Caco-2 (cell line): ENCODE results near the gene CTXN3. TPM values are rescaled to one million over a fixed set of nuclear protein-coding genes. Genes with fewer than 3 reads are reported as not detected.

Source experiments
- BruUV-seq: library from RNA; stranded (reverse); fragments of 400-500 nt; replicated peaks from 2 replicates; lab custom pipeline; 2021; lab: Mats Ljungman, UMichigan
- CTCF ChIA-PET: fragments of 300-600 bp; sonication (Branson Sonifier 250); formaldehyde crosslinking; loops from one replicate; lab custom pipeline; 2022; ENCODE audit warnings: antibody characterized with exemption; lab: Charles Lee
- POLR2A ChIA-PET: fragments of 300-600 bp; sonication (Branson Sonifier 250); formaldehyde crosslinking; loops from one replicate; lab custom pipeline; 2022; ENCODE audit warnings: antibody characterized with exemption; lab: Charles Lee
- DNase-seq, 2 experiments: peaks; one replicate each; pipeline versions ENCODE4 v3.0.0 to v3.0.0-alpha.2; 2020 to 2022
- H3K27me3 ChIP-seq: replicated peaks from 2 replicates; pipeline ENCODE4 v1.6.0; 2011; ENCODE audit warnings: low read length; ENCODE audit not compliant: control insufficient read depth, insufficient read depth
- H3K36me3 ChIP-seq: 2 replicates; pipeline ENCODE4 v1.5.1; 2011; ENCODE audit warnings: low read length; ENCODE audit not compliant: control insufficient read depth, insufficient read depth
- H3K4me1 ChIP-seq: fragments of 250-450 bp; sonication (Bioruptor Pico); 2 replicates; pipeline ENCODE4 v1.5.1; 2020; ENCODE audit warnings: mild to moderate bottlenecking
- H3K4me3 ChIP-seq: 2 replicates; pipeline ENCODE4 v1.5.1; 2011; ENCODE audit warnings: low read depth, mild to moderate bottlenecking, control low read depth, low read length
- H3K9me3 ChIP-seq: fragments of 250-450 bp; sonication (Bioruptor Pico); 2 replicates; pipeline ENCODE4 v1.5.1; 2020; ENCODE audit warnings: mild to moderate bottlenecking, moderate library complexity
- H3K27ac Mint-ChIP-seq: one replicate; pipeline ENCODE4 v1.8.0; 2022; ENCODE audit warnings: mixed read lengths; ENCODE audit not compliant: unreplicated experiment
- H3K27me3 Mint-ChIP-seq: one replicate; pipeline ENCODE4 v1.8.0; 2022; ENCODE audit warnings: mixed read lengths; ENCODE audit not compliant: insufficient read depth, unreplicated experiment
- H3K36me3 Mint-ChIP-seq: one replicate; pipeline ENCODE4 v1.8.0; 2022; ENCODE audit warnings: mild to moderate bottlenecking, mixed read lengths; ENCODE audit not compliant: insufficient read depth, unreplicated experiment
- H3K4me1 Mint-ChIP-seq: one replicate; pipeline ENCODE4 v1.8.0; 2022; ENCODE audit warnings: low read depth, mixed read lengths; ENCODE audit not compliant: unreplicated experiment
- H3K4me3 Mint-ChIP-seq: one replicate; pipeline ENCODE4 v1.8.0; 2022; ENCODE audit warnings: mild to moderate bottlenecking, moderate library complexity, mixed read lengths; ENCODE audit not compliant: unreplicated experiment
- H3K9me3 Mint-ChIP-seq: one replicate; pipeline ENCODE4 v1.8.0; 2022; ENCODE audit warnings: mixed read lengths; ENCODE audit not compliant: unreplicated experiment
- intact Hi-C: fragments of 100-400 bp; cut with micrococcal nuclease; formaldehyde crosslinking; loops from one replicate; pipeline ENCODE4 v1.10.0; 2022; ENCODE audit not compliant: unreplicated experiment
- total RNA-seq: library from RNA; stranded (reverse); gene quantifications from 2 replicates; pipeline ENCODE4 v1.2.3, GENCODE V29; 2022
- TF ChIP-seq, protein P1 (sequence below), 2 experiments: fragments of 200-600 bp in 1 of 2; IDR thresholded peaks; 1 replicate in 1 of 2; 2 replicates in 1 of 2; pipeline versions ENCODE4 v1.5.1 to v1.8.0; 2011 to 2022; ENCODE audit warnings: antibody characterized with exemption in 1 of 2, control low read depth in 1 of 2, inconsistent platforms in 1 of 2, low read depth in 1 of 2, low read length in 1 of 2, mild to moderate bottlenecking in 1 of 2, moderate library complexity in 1 of 2; ENCODE audit not compliant: insufficient read depth in 1 of 2, severe bottlenecking in 1 of 2, unreplicated experiment in 1 of 2

Gene CTXN3
- total RNA-seq, 1 experiment from 2014 or later = not detected

DNA sequence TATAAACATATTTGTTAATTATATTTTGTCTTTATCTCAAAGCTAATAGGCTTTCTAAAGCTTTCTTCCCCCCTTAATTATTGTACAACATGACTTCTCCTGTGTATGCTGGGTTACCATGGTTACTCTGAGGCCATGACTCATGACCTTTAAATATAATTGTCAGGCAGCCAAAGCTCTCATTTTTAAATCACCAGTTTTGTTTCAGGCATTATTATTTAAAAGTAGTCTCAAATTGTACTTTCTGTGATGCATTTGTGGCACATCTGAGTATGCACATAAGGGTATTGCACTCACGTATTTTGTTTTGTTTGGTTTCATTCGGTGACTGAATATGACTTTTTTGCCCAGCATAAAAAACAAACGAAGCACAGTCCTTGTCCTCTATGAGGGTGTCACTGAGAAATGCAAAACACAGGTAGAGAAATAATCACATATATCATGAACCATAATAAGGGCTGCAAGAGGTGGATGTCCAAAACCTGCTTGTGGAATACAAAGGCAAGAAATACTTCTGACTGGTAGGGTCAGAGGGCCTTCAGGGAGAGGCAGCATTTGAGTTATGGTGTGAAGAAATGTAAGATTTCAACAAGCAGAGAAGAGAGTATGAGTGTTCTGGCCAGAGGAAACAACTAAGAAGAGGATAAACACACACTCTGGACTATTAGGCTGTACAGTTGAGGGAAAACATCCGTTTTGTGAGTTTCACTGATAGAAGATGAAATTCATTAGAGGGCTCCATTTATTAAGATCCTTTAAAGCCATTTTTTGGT, 56.4 kb downstream of the CTXN3 start:
- H3K9me3 ChIP-seq = no peaks in the 10 kb centered on the region
- TF ChIP-seq, protein P1, sequence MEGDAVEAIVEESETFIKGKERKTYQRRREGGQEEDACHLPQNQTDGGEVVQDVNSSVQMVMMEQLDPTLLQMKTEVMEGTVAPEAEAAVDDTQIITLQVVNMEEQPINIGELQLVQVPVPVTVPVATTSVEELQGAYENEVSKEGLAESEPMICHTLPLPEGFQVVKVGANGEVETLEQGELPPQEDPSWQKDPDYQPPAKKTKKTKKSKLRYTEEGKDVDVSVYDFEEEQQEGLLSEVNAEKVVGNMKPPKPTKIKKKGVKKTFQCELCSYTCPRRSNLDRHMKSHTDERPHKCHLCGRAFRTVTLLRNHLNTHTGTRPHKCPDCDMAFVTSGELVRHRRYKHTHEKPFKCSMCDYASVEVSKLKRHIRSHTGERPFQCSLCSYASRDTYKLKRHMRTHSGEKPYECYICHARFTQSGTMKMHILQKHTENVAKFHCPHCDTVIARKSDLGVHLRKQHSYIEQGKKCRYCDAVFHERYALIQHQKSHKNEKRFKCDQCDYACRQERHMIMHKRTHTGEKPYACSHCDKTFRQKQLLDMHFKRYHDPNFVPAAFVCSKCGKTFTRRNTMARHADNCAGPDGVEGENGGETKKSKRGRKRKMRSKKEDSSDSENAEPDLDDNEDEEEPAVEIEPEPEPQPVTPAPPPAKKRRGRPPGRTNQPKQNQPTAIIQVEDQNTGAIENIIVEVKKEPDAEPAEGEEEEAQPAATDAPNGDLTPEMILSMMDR (IDR thresholded peaks at IDR 0.05; ENCODE audit: insufficient read depth in 1 of 2, low read depth in 1 of 2, low read length in 1 of 2, severe bottlenecking in 1 of 2, unreplicated experiment in 1 of 2) = no peak
- ChIA-PET POLR2A (no interaction called here), CTCF (no interaction called here)
- H3K36me3 Mint-ChIP-seq = no peaks in the 10 kb centered on the region
- H3K36me3 ChIP-seq = no peaks in the 10 kb centered on the region
- H3K4me1 Mint-ChIP-seq = peaks cover 10% of the 10 kb centered on the region
- intact Hi-C loops = no loop called here
- BruUV-seq = no TSS peak
- H3K27me3 ChIP-seq = no peaks in the 10 kb centered on the region
- H3K4me3 Mint-ChIP-seq = no peak overlapping the region
- H3K27ac Mint-ChIP-seq = no peak overlapping the region
- DNase-seq = no peak
- peaks cover 10% of the 10 kb centered on the region for H3K9me3 Mint-ChIP-seq
- no peak overlapping the region for H3K4me3 ChIP-seq
- no peaks in the 10 kb centered on the region for H3K27me3 Mint-ChIP-seq
- peaks cover 9% of the 10 kb centered on the region for H3K4me1 ChIP-seq

DNA sequence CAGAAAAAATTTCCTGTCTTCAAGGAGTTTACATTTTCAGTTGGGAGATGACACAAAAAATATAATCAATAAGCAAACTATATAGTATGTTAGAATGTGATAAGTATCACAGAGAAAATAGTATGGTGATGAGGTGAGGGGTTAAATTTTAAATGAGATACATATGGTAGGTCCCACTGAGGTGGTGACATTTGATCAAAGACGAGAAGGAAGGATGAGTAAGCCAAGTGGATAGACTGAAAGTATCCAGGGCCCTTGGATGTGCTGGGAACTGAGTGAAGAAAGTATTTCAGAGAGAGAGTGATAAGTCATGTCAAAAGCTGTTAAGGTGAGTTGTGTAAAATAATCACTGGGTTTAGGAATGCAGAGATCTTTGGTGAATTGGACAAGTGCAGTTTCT, 57.8 kb downstream of the CTXN3 start:
- Mint-ChIP-seq H3K36me3 (no peaks in the 10 kb centered on the region), H3K27me3 (no peaks in the 10 kb centered on the region), H3K4me3 (no peak overlapping the region), H3K27ac (no peak overlapping the region), H3K9me3 (no peaks in the 10 kb centered on the region), H3K4me1 (no peaks in the 10 kb centered on the region)
- Histone ChIP-seq H3K4me1 (peaks cover under 1% of the 10 kb centered on the region), H3K9me3 (no peaks in the 10 kb centered on the region), H3K27me3 (no peaks in the 10 kb centered on the region), H3K4me3 (no peak overlapping the region), H3K36me3 (no peaks in the 10 kb centered on the region)
- CTCF ChIA-PET = no interaction called here
- DNase-seq = no peak
- TF ChIP-seq, protein P1 (IDR thresholded peaks at IDR 0.05; ENCODE audit: insufficient read depth in 1 of 2, low read depth in 1 of 2, low read length in 1 of 2, severe bottlenecking in 1 of 2, unreplicated experiment in 1 of 2) = no peak
- no TSS peak for BruUV-seq
- POLR2A ChIA-PET = no interaction called here
- intact Hi-C loops = no loop called here

DNA sequence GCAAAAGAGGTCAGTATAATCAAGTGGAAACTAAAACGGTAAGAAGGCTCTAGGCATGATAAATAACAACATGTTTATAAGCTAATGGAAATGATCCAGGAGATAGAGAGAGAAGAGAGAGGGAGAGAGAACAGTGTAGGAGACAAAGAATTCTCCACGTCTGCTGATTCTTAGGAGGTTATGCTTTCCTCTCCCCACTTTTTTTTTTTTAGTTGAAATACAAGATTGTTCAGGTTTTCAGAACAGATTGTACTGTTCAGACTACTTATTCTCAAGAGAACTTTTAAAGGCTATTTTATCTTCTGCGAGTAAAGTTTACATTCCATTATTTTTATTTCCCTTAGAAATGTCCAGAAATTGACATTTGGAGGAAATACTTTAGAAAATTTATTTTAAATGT, 58.3 kb downstream of the CTXN3 start:
- Histone ChIP-seq H3K36me3 (no peaks in the 10 kb centered on the region), H3K9me3 (no peaks in the 10 kb centered on the region), H3K4me1 (no peaks in the 10 kb centered on the region), H3K4me3 (no peak overlapping the region), H3K27me3 (no peaks in the 10 kb centered on the region)
- Mint-ChIP-seq H3K9me3 (no peaks in the 10 kb centered on the region), H3K4me1 (peaks cover 3% of the 10 kb centered on the region), H3K4me3 (no peak overlapping the region), H3K27me3 (no peaks in the 10 kb centered on the region), H3K36me3 (no peaks in the 10 kb centered on the region), H3K27ac (no peak overlapping the region)
- BruUV-seq = no TSS peak
- no peak for DNase-seq
- TF ChIP-seq, protein P1 (IDR thresholded peaks at IDR 0.05; ENCODE audit: insufficient read depth in 1 of 2, low read depth in 1 of 2, low read length in 1 of 2, severe bottlenecking in 1 of 2, unreplicated experiment in 1 of 2) = no peak
- intact Hi-C loops = no loop called here
- ChIA-PET POLR2A (no interaction called here), CTCF (no interaction called here)

Other genes starting within 250 kb of the CTXN3 start
- gene PRRC1, start 131.4 kb upstream of the CTXN3 start, total RNA-seq = 81.0 and 81.7 TPM in 2 replicates
- not detected in 2 replicates for gene CCDC192, start 54.3 kb downstream of the CTXN3 start, total RNA-seq